Uterus (tissue), 4 donors: ENCODE results near the gene TJP3. TPM values are rescaled to one million over a fixed set of nuclear protein-coding genes. Genes with fewer than 3 reads are reported as not detected.

ENCODE experiments used
- DNase-seq, 2 donors: peaks; one replicate each; pipeline ENCODE4 v3.0.0-alpha.2; 2019 to 2020
- H3K27ac ChIP-seq, 2 donors: fragments of 200-600 bp; sonication (generic); 1 replicate in 1 of 2; 2 replicates in 1 of 2; pipeline ENCODE4 v1.5.1; 2016 to 2018
- H3K27me3 ChIP-seq, 2 donors: fragments of 200-600 bp; sonication (generic); one replicate each; pipeline ENCODE4 v1.5.1; 2018 to 2019; ENCODE audit warnings: control low read depth in 1 of 2
- H3K36me3 ChIP-seq, 2 donors: fragments of 200-600 bp; sonication (generic); one replicate each; pipeline ENCODE4 v1.5.1; 2019; ENCODE audit warnings: control low read depth in 1 of 2
- H3K4me1 ChIP-seq, 2 donors: fragments of 200-600 bp; sonication (generic); one replicate each; pipeline ENCODE4 v1.5.1; 2018 to 2019; ENCODE audit warnings: control low read depth in 1 of 2
- H3K4me3 ChIP-seq, 2 donors: fragments of 200-600 bp; sonication (generic); 1 replicate in 1 of 2; 2 replicates in 1 of 2; pipeline ENCODE4 v1.5.1; 2018 to 2019; ENCODE audit warnings: mild to moderate bottlenecking in 1 of 2
- H3K9me3 ChIP-seq, 2 donors: fragments of 200-600 bp; sonication (generic); one replicate each; pipeline ENCODE4 v1.5.1; 2019; ENCODE audit warnings: control low read depth in 1 of 2
- POLR2A ChIP-seq, 2 donors: fragments of 450-650 bp; IDR thresholded peaks; one replicate each; pipeline ENCODE4 v1.6.1; 2016; ENCODE audit warnings: antibody characterized with exemption in 2 of 2, mild to moderate bottlenecking in 1 of 2, moderate library complexity in 1 of 2
- intact Hi-C: fragments of 100-400 bp; cut with DNase I; formaldehyde crosslinking; loops from one replicate; pipeline ENCODE4 v1.15.1; 2023; ENCODE audit warnings: low total_unique reads
- total RNA-seq, 4 donors: library from RNA; depleted of rRNA in 3 of 4; stranded (reverse); fragments of >200 nt in 3 of 4; gene quantifications; one replicate each; pipeline versions ENCODE4 v1.1.0 to v1.2.4, GENCODE V29; 2014 to 2023
- TF ChIP-seq, protein P1 (sequence below), 4 experiments: fragments of 200-600 bp in 2 of 4; fragments of 450-650 bp in 2 of 4; sonication (generic) in 2 of 4; IDR thresholded peaks; one replicate each; pipeline ENCODE4 v1.5.1; 2016 to 2019; ENCODE audit warnings: antibody characterized with exemption in 4 of 4, mild to moderate bottlenecking in 2 of 4, moderate library complexity in 1 of 4
- donor health status: DM: yes; HTN: yes; CAD: no.

Gene TJP3
- total RNA-seq, 4 donors from 2014 or later: 0.37 to 7.4 (median 3.9) TPM

- intact Hi-C loops: no loop called here
- DNase-seq: no peak
- Histone ChIP-seq H3K4me3 (no peak overlapping the region), H3K4me1 (no peaks in the 10 kb centered on the region), H3K36me3 (no peaks in the 10 kb centered on the region), H3K27ac (no peak overlapping the region), H3K9me3 (no peaks in the 10 kb centered on the region), H3K27me3 (no peaks in the 10 kb centered on the region)
- TF ChIP-seq, protein P1, sequence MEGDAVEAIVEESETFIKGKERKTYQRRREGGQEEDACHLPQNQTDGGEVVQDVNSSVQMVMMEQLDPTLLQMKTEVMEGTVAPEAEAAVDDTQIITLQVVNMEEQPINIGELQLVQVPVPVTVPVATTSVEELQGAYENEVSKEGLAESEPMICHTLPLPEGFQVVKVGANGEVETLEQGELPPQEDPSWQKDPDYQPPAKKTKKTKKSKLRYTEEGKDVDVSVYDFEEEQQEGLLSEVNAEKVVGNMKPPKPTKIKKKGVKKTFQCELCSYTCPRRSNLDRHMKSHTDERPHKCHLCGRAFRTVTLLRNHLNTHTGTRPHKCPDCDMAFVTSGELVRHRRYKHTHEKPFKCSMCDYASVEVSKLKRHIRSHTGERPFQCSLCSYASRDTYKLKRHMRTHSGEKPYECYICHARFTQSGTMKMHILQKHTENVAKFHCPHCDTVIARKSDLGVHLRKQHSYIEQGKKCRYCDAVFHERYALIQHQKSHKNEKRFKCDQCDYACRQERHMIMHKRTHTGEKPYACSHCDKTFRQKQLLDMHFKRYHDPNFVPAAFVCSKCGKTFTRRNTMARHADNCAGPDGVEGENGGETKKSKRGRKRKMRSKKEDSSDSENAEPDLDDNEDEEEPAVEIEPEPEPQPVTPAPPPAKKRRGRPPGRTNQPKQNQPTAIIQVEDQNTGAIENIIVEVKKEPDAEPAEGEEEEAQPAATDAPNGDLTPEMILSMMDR (IDR thresholded peaks at IDR 0.05): no peak
- TF ChIP-seq POLR2A (IDR thresholded peaks at IDR 0.05): no peak
Measured at GRCh38 chr19:3769494-3769893, 61.3 kb downstream of the TJP3 start.

GRCh38 chr19:3770136-3770999, 62.2 kb downstream of the TJP3 start:
- no peak overlapping the region for H3K4me3 ChIP-seq
- no peak for DNase-seq
- peak overlapping the region in 1 of 2 donors; percentile 73 for H3K27ac ChIP-seq
- no peaks in the 10 kb centered on the region for H3K9me3 ChIP-seq
- H3K27me3 ChIP-seq: no peaks in the 10 kb centered on the region
- H3K4me1 ChIP-seq: no peaks in the 10 kb centered on the region
- no peaks in the 10 kb centered on the region for H3K36me3 ChIP-seq
- intact Hi-C loops: no loop called here
- no peak for TF ChIP-seq POLR2A (IDR thresholded peaks at IDR 0.05)
- TF ChIP-seq, protein P1 (IDR thresholded peaks at IDR 0.05): no peak

- intact Hi-C loops: no loop called here
- Histone ChIP-seq H3K27me3 (no peaks in the 10 kb centered on the region), H3K4me3 (no peak overlapping the region), H3K9me3 (no peaks in the 10 kb centered on the region), H3K4me1 (no peaks in the 10 kb centered on the region), H3K27ac (peak overlapping the region in 1 of 2 donors; percentile 73), H3K36me3 (no peaks in the 10 kb centered on the region)
- no peak for DNase-seq
- TF ChIP-seq, protein P1 (IDR thresholded peaks at IDR 0.05): no peak
- TF ChIP-seq POLR2A (IDR thresholded peaks at IDR 0.05): no peak
Measured at GRCh38 chr19:3771000-3771905, 63.1 kb downstream of the TJP3 start.

DNA sequence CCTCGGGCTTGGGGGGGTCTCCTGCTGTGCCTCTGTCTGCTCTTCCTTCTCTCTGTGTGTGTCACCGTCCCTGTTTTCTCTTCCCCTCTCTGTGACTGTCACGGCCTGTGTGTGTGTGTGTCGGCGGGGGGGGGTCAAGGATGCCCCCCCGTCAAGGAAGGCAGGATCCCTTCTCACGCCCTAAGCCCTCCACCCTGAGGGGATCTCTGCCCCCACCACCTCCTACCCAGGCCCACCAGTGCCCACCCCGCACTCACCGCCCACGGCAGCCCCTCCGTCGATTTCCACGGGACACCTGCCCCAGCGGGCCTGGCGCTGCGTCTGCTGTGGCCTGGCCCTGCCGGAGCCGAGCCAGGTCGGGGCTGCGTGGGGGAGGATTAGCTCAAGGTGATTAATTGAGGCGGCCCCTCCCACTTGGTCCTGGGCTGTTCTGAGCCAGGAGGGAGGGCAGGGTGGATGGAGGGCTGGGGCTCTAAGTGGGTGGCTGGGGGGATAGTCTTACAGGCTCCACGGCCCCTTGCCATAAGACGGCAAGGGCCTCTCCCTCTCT, 63.8 kb downstream of the TJP3 start, which contains the start of gene RAX2:
RAX2 (minus strand) TSS at position 323 of the 550 bp plus-strand sequence. CDS start 486 bp downstream, outside the sequence.
- peak; percentile 62 to 68 for DNase-seq
- Histone ChIP-seq H3K4me1 (no peaks in the 10 kb centered on the region), H3K4me3 (no peak within 1 kb of the TSS), H3K27ac (peak within 1 kb of the TSS in 1 of 2 donors; percentile 73), H3K27me3 (no peaks in the 10 kb centered on the region), H3K36me3 (no peaks in the 10 kb centered on the region), H3K9me3 (no peaks in the 10 kb centered on the region)
- TF ChIP-seq POLR2A (IDR thresholded peaks at IDR 0.05): no peak
- TF ChIP-seq, protein P1 (IDR thresholded peaks at IDR 0.05): no peak
- intact Hi-C loops: no loop called here
